Measurements from ENCODE around the gene MRPL57.
"Not testable (repeated sequence)": the region's sequence is repeated elsewhere in the genome, so short reads cannot be mapped to it uniquely, and the experiment has no call there.

DNA sequence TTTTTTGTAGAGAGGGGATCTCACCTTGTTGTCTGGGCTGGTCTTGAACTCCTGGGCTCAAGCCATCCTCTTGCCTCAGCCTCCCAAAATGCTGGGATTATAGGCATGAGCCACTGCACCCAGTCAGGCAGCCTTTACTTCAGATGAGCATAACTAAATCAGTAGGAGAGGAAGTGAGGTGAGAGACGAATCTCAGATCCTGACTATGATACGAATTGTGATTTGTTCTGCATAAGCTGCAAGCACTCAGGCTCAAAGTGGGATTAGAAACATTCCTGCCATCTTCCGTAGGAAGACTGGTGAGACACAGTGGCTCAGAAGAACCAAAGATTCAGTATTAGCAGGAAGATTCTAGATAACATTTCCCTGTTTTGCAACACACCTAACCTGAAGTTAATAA is 43.3 kb downstream of the MRPL57 start:
- TF ChIP-seq CTCF, POLR2AphosphoS5, POLR2A, EP300 (IDR thresholded peaks at IDR 0.05): not testable (repeated sequence)

Measured in upper lobe of left lung (tissue), 4 donors.